CD4-positive, alpha-beta T cell (primary cell): ENCODE measurements around the gene LYAR. TPM values are rescaled to one million over a fixed set of nuclear protein-coding genes. Genes with fewer than 3 reads are reported as not detected.

ENCODE experiments used
- ATAC-seq: fragments of 200-7000 bp; cut with Tn5 transposase; one replicate; pipeline ENCODE4 v1.10.0; 2022; ENCODE audit warnings: mild to moderate bottlenecking; ENCODE audit not compliant: poor library complexity
- CTCF ChIA-PET: fragments of 350-600 bp; sonication (Branson Sonifier 250); formaldehyde crosslinking; loops from one replicate; lab custom pipeline; 2021; ENCODE audit warnings: antibody characterized with exemption, inconsistent platforms; lab: Charles Lee
- POLR2A ChIA-PET: fragments of 350-600 bp; sonication (Branson Sonifier 250); formaldehyde crosslinking; loops from one replicate; lab custom pipeline; 2021; ENCODE audit warnings: antibody characterized with exemption, inconsistent platforms; lab: Charles Lee
- DNase-seq, 14 experiments: peaks; one replicate each; pipeline ENCODE4 v3.0.0-alpha.2; 2013 to 2020; ENCODE audit warnings: mixed read lengths in 2 of 14
- H3K27ac ChIP-seq, 2 donors: one replicate each; pipeline versions ENCODE4 v1.5.1 to v1.7.0; 2013; ENCODE audit warnings: low read length in 2 of 2, low read depth in 1 of 2, mild to moderate bottlenecking in 1 of 2
- H3K27me3 ChIP-seq, 2 experiments: 1 replicate in 1 of 2; 2 replicates in 1 of 2; pipeline versions ENCODE4 v1.6.1 to v1.7.0; 2013; ENCODE audit warnings: low read length in 2 of 2, control low read depth in 1 of 2, mild to moderate bottlenecking in 1 of 2, moderate library complexity in 1 of 2; ENCODE audit not compliant: insufficient read depth in 2 of 2, control insufficient read depth in 1 of 2
- H3K36me3 ChIP-seq: one replicate; pipeline ENCODE4 v1.6.1; 2013; ENCODE audit warnings: low read length, control low read depth; ENCODE audit not compliant: insufficient read depth
- H3K4me1 ChIP-seq: one replicate; pipeline ENCODE4 v1.6.1; 2013; ENCODE audit warnings: low read length, control low read depth; ENCODE audit not compliant: insufficient read depth
- H3K4me3 ChIP-seq: one replicate; pipeline ENCODE4 v1.5.1; 2013; ENCODE audit warnings: mild to moderate bottlenecking, low read length, moderate library complexity
- H3K9me3 ChIP-seq, 2 experiments: 1 replicate in 1 of 2; 2 replicates in 1 of 2; pipeline versions ENCODE4 v1.6.1 to v1.7.0; 2013; ENCODE audit warnings: low read length in 2 of 2, mild to moderate bottlenecking in 2 of 2, control low read depth in 1 of 2, moderate library complexity in 1 of 2; ENCODE audit not compliant: control insufficient read depth in 1 of 2, insufficient read depth in 1 of 2
- H3K27ac Mint-ChIP-seq: one replicate; pipeline ENCODE4 v1.8.0; 2020; ENCODE audit warnings: mixed read lengths
- H3K27me3 Mint-ChIP-seq: one replicate; pipeline ENCODE4 v1.8.0; 2021; ENCODE audit warnings: mixed read lengths
- H3K36me3 Mint-ChIP-seq: one replicate; pipeline ENCODE4 v1.8.0; 2021; ENCODE audit warnings: low read depth, mixed read lengths
- H3K4me1 Mint-ChIP-seq: one replicate; pipeline ENCODE4 v1.8.0; 2021; ENCODE audit warnings: low read depth, mixed read lengths
- H3K4me3 Mint-ChIP-seq: one replicate; pipeline ENCODE4 v1.8.0; 2020; ENCODE audit warnings: mild to moderate bottlenecking, mixed read lengths
- H3K9me3 Mint-ChIP-seq: one replicate; pipeline ENCODE4 v1.8.0; 2020; ENCODE audit warnings: mixed read lengths
- CTCF ChIP-seq: fragments of 200-600 bp; IDR thresholded peaks from one replicate; pipeline ENCODE4 v1.8.0; 2022; ENCODE audit warnings: antibody characterized with exemption, mild to moderate bottlenecking
- intact Hi-C, 2 experiments: fragments of 100-400 bp; cut with DNase I in 1 of 2; cut with micrococcal nuclease in 1 of 2; formaldehyde crosslinking; loops; one replicate each; pipeline versions ENCODE4 v1.15.1 to v1.9.0; 2023 to 2025; cut with DNase I, micrococcal nuclease
- total RNA-seq, 174 experiments: library from RNA in 2 of 174; stranded (reverse) in 2 of 174; gene quantifications; one replicate each; pipeline ENCODE4 v1.2.3 and lab custom pipeline; 2021 to 2026

Gene LYAR
- total RNA-seq, 2 experiments from 2014 or later = 13.8 to 13.9 TPM

- intact Hi-C loops = no loop called here
- Mint-ChIP-seq H3K36me3 (peaks cover 81% of the 10 kb centered on the region), H3K4me1 (no peaks in the 10 kb centered on the region), H3K9me3 (no peaks in the 10 kb centered on the region), H3K27ac (no peak overlapping the region), H3K27me3 (no peaks in the 10 kb centered on the region), H3K4me3 (no peak overlapping the region)
- no peak overlapping the region for H3K4me3 ChIP-seq
- ChIA-PET CTCF (no interaction called here), POLR2A (no interaction called here)
- ATAC-seq (no peak), DNase-seq (no peak)
- peaks cover 64% of the 10 kb centered on the region for H3K36me3 ChIP-seq
- no peak for TF ChIP-seq CTCF
- H3K4me1 ChIP-seq = no peaks in the 10 kb centered on the region
- H3K9me3 ChIP-seq = no peaks in the 10 kb centered on the region
- H3K27me3 ChIP-seq = no peaks in the 10 kb centered on the region
- H3K27ac ChIP-seq = no peak overlapping the region
Measured at GRCh38 chr4:4317496-4318232, 27.7 kb upstream of the LYAR start.

DNA sequence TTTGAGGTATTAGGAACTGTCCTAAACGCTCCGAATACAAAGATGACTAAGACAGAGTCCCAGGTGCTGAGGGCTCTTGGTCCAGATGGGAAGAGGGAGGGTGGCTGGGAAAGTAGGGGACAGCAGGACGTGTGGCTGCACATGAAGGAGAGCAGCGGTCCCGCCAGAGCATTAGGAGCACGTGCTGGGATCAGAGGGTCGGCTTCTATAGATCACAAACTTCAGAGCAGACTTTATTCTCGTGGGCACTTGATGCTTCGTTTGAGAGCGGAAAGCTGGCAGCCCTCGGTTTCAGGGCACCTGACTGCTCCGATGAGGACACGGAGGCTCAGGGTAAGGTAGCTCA lies 26.2 kb upstream of the LYAR start:
- Mint-ChIP-seq H3K27me3 (no peaks in the 10 kb centered on the region), H3K4me3 (no peak overlapping the region), H3K4me1 (no peaks in the 10 kb centered on the region), H3K9me3 (no peaks in the 10 kb centered on the region), H3K27ac (no peak overlapping the region), H3K36me3 (peaks cover 80% of the 10 kb centered on the region)
- H3K4me3 ChIP-seq = no peak overlapping the region
- CTCF ChIA-PET = no interaction called here
- H3K4me1 ChIP-seq = no peaks in the 10 kb centered on the region
- H3K27me3 ChIP-seq = no peaks in the 10 kb centered on the region
- peaks cover 57% of the 10 kb centered on the region for H3K36me3 ChIP-seq
- no peaks in the 10 kb centered on the region for H3K9me3 ChIP-seq
- POLR2A ChIA-PET = no interaction called here
- DNase-seq = no peak
- intact Hi-C loops = no loop called here
- no peak for ATAC-seq
- TF ChIP-seq CTCF = no peak
- H3K27ac ChIP-seq = no peak overlapping the region

GRCh38 chr4:4315461-4316149 lies 25.7 kb upstream of the LYAR start:
- H3K9me3 ChIP-seq = no peaks in the 10 kb centered on the region
- H3K36me3 ChIP-seq = peaks cover 51% of the 10 kb centered on the region
- H3K27me3 ChIP-seq = no peaks in the 10 kb centered on the region
- Mint-ChIP-seq H3K27me3 (no peaks in the 10 kb centered on the region), H3K4me3 (no peak overlapping the region), H3K4me1 (no peaks in the 10 kb centered on the region), H3K36me3 (peaks cover 75% of the 10 kb centered on the region), H3K9me3 (no peaks in the 10 kb centered on the region), H3K27ac (no peak overlapping the region)
- H3K27ac ChIP-seq = no peak overlapping the region
- no peak for DNase-seq
- intact Hi-C loops = no loop called here
- TF ChIP-seq CTCF = no peak
- no peak for ATAC-seq
- no peak overlapping the region for H3K4me3 ChIP-seq
- CTCF ChIA-PET = no interaction called here
- H3K4me1 ChIP-seq = no peaks in the 10 kb centered on the region
- POLR2A ChIA-PET = no interaction called here
